Measurements from ENCODE around the gene SORCS1.

DNA sequence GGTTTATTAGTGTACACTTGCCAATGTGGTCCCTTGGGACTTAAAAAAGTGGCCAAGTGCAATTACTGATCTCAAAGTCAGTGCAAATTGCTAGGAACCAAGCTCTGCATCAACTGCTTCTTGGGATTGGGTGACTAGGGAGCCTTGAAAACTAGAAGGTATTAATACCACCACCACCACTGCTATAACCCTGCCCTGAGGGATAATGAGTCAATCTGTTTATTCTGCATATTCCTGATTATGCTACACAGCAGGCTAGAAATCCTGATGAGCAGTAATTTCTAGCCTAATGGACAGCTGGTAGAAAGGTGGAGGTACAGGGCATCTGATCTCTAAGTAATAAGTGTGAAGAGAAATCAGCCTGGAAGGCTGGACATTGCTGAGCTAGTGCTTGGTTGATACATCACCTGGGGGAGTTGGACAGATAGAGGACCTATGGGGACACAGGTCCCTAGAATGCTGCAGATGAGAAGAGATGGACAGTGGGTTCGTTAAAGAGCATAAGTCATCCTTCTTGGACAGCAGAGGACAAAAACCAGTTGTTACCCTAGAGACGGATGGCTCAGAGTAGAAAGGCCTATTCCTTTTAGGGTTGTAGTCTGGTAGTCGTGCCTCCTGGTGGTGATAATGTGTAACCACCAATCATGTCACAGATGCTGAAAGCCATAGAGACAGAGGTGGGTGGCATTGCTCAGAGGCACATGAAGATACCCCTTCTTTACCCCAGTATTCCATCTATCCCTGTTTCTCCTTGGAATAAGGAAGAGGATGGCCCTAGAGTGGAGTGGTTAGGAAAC lies 554.8 kb downstream of the SORCS1 start:
- TF ChIP-seq HDGF (IDR thresholded peaks at IDR 0.05; ENCODE audit: borderline replicate concordance) (no peak), FOXM1 (IDR thresholded peaks at IDR 0.05; ENCODE audit: borderline replicate concordance) (no peak), FOXK2 (IDR thresholded peaks at IDR 0.05) (no peak), ZNF384 (IDR thresholded peaks at IDR 0.05) (no peak), SP1 (IDR thresholded peaks at IDR 0.05) (no peak), TARDBP (IDR thresholded peaks at IDR 0.05) (no peak)
- TF ChIP-seq, protein P1, sequence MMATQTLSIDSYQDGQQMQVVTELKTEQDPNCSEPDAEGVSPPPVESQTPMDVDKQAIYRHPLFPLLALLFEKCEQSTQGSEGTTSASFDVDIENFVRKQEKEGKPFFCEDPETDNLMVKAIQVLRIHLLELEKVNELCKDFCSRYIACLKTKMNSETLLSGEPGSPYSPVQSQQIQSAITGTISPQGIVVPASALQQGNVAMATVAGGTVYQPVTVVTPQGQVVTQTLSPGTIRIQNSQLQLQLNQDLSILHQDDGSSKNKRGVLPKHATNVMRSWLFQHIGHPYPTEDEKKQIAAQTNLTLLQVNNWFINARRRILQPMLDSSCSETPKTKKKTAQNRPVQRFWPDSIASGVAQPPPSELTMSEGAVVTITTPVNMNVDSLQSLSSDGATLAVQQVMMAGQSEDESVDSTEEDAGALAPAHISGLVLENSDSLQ (IDR thresholded peaks at IDR 0.05) = no peak

Measured in HEK293T (cell line).